Fibroblast of pulmonary artery (primary cell): Measurements from ENCODE around the gene CBFA2T3.

Experiments used
- DNase-seq: peaks from one replicate; pipeline ENCODE4 v3.0.0-alpha.2; 2010; ENCODE audit warnings: low read depth
- H3K4me3 ChIP-seq: replicated peaks from 2 replicates; pipeline ENCODE4 v1.5.1; 2011; ENCODE audit warnings: low read depth, mild to moderate bottlenecking, control low read depth, low read length, moderate library complexity
- CTCF ChIP-seq: IDR thresholded peaks from 2 replicates; pipeline ENCODE4 v1.5.1; 2011; ENCODE audit warnings: mild to moderate bottlenecking, control low read depth, low read length, inconsistent platforms; ENCODE audit errors: missing control alignments

CBFA2T3 gene

DNA sequence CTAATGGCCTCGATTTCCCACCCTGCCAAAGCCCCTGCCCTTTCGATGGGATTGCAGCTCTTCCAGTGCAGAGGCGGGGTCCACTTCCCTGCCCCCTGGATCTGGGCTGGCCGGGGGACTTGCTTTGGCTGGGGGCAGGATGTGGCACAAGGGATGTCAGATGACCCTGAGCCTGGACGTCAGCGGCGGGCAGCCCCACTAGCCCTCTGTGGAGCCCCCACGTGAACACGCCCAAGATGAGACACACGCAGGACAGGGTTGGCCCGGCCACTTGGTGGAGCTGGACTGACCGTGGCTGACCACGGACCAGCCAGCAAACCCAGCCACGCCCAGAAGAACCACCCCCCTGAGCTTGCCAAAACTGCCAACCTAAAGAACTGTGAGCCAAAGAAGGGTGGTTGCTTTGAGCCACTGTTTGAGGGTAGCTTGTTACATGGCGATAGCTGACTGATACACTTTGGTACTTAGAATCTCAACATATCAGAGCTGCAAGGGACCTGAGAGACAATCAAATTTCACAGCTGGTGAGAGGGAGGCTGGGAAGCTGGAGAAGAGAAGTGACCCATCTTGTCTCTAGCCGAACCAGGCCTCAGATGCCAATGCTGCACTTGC is 63.9 kb downstream of the CBFA2T3 start:
- DNase-seq: no peak
- TF ChIP-seq CTCF: no peak

GRCh38 chr16:88912556-88912955 is 64.5 kb downstream of the CBFA2T3 start:
- DNase-seq: no peak
- no peak for TF ChIP-seq CTCF
- no peak overlapping the region for H3K4me3 ChIP-seq

More for the DNA sequence above, 63.9 kb downstream of the CBFA2T3 start:
- H3K4me3 ChIP-seq: no peak overlapping the region

DNA sequence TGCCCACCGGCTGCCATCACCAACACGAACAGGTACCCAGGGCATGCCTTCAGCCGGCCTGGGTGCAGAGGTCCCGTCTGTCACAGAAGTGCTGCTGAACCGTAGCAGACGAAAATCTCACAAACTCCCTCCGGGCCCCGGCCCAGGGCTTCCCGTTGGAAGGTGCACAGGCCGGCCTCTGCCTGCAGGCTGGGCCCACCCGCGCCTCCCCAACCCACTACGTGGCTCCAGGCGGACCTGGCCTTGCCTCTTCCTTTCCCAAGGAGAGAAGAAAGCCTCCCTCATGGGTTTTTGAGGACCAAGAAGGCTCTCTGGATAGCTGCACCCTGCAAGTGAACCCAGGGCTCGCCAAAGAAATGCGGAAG is 65.1 kb downstream of the CBFA2T3 start:
- TF ChIP-seq CTCF: no peak
- DNase-seq: no peak
- H3K4me3 ChIP-seq: no peak overlapping the region

GRCh38 chr16:88911136-88911945 is 65.7 kb downstream of the CBFA2T3 start:
- TF ChIP-seq CTCF: no peak
- no peak overlapping the region for H3K4me3 ChIP-seq
- no peak for DNase-seq

GRCh38 chr16:88910284-88911135 is 66.5 kb downstream of the CBFA2T3 start:
- TF ChIP-seq CTCF: no peak
- no peak for DNase-seq
- no peak overlapping the region for H3K4me3 ChIP-seq

GRCh38 chr16:88909431-88910210 is 67.4 kb downstream of the CBFA2T3 start:
- DNase-seq: no peak
- H3K4me3 ChIP-seq: no peak overlapping the region
- TF ChIP-seq CTCF: no peak
